ENCODE results near the gene LILRA5.

The LILRA5 gene

DNA sequence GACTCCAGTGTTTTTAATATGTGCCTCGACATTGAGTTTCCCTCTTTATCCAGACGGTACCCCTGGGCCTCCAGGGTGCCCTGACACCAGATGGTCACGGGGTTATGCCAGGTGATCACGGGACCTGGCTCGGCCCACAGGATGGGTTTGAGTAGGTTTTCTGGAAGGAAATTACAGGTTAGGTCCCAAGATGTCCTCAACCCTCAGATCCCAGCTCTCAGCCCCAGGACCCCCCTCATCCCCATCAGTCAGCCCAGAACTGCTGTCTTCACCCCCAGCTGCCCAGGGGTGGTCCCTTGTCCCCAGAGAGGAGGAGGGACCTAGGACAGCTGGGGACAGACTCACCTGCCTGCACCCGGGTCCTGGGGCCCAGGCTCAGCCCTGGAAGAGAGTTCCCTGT, 25.6 kb upstream of the LILRA5 start:
- DNase-seq (ENCODE audit: low read depth) = no peak
- no peak overlapping the region for H3K4me3 ChIP-seq (ENCODE audit: low read depth, low read length)
- TF ChIP-seq, protein P1, sequence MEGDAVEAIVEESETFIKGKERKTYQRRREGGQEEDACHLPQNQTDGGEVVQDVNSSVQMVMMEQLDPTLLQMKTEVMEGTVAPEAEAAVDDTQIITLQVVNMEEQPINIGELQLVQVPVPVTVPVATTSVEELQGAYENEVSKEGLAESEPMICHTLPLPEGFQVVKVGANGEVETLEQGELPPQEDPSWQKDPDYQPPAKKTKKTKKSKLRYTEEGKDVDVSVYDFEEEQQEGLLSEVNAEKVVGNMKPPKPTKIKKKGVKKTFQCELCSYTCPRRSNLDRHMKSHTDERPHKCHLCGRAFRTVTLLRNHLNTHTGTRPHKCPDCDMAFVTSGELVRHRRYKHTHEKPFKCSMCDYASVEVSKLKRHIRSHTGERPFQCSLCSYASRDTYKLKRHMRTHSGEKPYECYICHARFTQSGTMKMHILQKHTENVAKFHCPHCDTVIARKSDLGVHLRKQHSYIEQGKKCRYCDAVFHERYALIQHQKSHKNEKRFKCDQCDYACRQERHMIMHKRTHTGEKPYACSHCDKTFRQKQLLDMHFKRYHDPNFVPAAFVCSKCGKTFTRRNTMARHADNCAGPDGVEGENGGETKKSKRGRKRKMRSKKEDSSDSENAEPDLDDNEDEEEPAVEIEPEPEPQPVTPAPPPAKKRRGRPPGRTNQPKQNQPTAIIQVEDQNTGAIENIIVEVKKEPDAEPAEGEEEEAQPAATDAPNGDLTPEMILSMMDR (IDR thresholded peaks at IDR 0.05; ENCODE audit: insufficient read depth, low read depth, low read length, missing control alignments) = no peak

DNA sequence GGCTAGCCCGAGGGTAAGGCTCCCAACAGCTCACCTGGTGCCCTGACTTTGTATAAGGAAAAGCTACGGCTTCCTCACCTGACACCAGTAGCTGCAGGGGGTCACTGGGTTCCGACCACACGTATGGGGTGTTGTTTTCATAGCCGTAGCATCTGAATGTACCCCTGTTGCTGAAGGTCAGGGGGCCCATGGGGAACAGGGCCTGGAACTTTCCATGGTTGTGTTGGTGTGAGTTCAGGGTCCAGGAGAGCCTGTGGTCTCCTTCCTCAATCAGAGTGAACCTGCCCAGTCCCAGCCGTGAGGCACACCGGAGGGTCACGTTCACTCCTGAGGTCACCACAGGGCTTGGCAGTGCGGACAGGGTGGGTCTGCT, 24.9 kb upstream of the LILRA5 start:
- TF ChIP-seq, protein P1 (IDR thresholded peaks at IDR 0.05; ENCODE audit: insufficient read depth, low read depth, low read length, missing control alignments) = no peak
- H3K4me3 ChIP-seq (ENCODE audit: low read depth, low read length) = no peak overlapping the region
- no peak for DNase-seq (ENCODE audit: low read depth)

DNA sequence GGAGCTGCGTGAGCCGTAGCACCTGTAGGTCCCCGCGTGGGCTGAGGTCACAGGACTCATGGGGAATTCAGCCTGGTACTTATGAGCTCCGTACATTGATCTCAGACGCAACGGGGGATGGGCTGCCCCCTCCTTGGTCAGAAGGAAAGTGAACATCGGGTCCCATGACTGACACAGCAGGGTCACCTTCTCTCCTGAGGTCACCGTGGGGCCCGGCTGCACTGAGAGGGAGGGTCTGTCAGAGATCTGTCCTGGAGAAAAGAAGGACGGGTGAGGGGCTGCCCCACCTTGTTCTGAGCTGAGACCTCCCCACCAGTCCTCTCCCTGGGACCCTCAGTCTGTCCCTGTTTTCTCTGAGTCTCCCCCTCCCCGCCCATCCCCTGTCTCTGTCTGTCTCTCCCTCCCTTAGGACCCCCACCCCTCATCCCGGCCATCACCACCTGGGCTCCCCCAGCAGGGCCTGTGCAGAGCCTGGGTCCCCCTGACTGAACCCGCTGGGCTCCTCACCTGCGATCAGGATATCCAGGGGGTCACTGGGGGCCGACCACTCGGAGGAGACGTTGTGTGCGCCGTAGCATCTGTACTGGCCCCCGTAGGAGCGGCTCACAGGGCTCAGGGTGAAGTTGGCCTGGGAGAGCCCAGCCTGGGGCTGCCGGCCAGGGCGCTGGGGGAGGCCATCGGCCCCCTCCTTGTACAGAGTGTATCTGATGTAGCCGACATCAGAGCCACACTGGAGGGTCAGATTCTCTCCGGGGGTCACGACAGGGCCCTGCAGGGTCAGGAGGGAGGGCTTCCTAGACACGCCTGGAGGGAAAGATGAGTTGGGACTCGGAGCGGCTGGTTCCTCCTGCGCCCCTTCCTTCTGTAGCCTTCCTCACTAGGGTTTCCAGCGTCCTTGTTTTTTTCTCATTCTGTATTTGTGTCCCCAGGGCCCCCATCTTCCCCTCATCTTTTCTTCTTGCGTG, 24.2 kb upstream of the LILRA5 start:
- no peak for DNase-seq (ENCODE audit: low read depth)
- TF ChIP-seq, protein P1 (IDR thresholded peaks at IDR 0.05; ENCODE audit: insufficient read depth, low read depth, low read length, missing control alignments) = no peak
- H3K4me3 ChIP-seq (ENCODE audit: low read depth, low read length) = no peak overlapping the region

DNA sequence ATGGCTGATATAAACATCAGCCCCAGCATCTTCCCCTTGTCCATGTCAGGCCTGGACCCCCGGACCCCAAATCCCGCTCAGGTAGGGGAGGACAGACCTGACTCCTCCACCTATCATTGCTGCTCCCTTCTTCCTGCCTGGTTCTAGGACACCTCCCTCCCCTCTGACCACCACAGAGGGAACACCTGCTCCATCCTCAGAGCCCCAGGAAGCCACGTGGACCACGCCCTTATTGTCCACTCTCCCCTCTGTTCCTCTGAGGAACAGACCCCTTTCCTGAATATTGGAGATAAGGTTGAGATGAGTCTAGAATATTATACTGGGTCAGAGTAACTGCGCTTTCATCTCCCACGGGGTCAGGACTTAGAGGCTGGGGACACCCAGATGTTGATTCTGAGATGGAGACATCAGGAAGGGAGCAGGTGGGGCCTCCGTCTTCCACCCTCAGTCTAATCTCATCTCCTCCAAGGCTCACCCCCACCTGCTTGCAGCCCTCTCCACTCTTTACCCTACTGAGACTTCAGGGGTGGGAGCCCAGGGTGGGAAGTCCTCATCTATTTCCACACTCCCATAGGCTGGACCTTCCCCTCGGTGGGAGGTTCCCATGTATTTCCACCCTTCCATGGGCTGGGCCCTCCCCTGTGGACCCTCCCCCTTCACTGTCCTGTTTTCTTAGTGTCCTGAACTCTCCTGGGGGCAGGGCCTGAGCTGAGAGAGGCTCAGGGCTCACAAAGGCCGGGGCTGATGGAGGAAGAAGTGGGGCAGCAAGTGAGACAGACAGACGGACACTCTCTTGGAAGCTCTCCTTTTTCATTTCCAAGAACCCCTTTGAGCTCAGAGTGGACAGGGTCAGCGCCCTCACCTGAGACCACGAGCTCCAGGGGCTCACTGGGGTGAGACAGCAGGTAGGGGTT, 23.3 kb upstream of the LILRA5 start:
- DNase-seq (ENCODE audit: low read depth) = no peak
- TF ChIP-seq, protein P1 (IDR thresholded peaks at IDR 0.05; ENCODE audit: insufficient read depth, low read depth, low read length, missing control alignments) = no peak
- no peak overlapping the region for H3K4me3 ChIP-seq (ENCODE audit: low read depth, low read length)

DNA sequence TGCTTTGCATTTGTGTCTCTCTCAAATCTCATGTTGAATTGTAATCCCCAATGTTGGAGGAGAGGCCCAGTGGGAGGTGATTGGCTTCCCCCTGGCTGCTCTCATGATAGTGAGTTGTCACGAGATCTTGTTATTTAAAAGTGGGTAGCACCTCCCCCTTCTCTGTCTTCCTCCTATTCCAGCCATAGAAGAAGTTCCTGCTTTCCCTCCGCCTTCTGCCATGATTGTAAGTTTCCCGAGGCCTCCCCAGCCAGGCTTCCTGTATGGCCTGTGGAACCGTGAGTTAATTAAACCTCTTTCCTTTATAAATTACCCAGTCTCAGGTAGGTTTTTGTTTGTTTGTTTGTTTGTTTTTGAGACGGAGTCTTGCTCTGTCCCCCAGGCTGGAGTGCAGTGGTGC, 22.2 kb upstream of the LILRA5 start:
- no peak overlapping the region for H3K4me3 ChIP-seq (ENCODE audit: low read depth, low read length)
- DNase-seq (ENCODE audit: low read depth) = no peak
- TF ChIP-seq, protein P1 (IDR thresholded peaks at IDR 0.05; ENCODE audit: insufficient read depth, low read depth, low read length, missing control alignments) = no peak

DNA sequence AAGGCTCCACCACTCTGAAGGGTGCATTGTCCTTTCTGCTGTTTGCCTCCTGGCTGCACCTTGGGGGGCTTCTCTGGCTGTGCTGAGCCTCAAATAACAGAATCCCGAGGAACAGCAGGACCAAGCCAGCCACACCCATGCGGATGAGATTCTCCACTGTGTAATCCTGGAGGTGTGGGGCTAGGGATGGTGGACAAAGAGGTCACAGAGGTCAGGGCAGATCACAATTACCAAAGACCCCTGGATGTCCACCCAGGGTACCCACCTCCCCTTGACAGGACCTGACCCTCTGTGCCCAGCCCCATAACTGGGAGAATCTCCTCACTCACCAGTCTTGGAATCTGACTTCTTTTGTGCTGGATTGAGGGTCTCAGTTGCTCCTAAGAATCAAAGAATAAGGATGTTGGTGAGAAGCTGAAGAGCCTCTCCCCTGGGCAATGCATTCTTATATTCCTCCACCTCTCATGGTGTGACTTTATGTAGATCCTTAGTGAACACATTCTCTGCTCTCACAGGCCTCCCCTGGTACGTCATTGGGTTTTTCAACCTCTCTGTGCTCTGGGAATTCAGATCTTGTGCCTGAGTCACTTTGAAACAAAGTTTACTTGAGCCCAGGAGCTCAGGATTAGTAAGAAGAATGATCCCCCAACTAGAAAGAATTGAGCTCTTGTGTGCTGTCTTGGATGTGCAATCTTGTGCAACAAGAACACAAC, 20.8 kb upstream of the LILRA5 start:
- no peak for DNase-seq (ENCODE audit: low read depth)
- TF ChIP-seq, protein P1 (IDR thresholded peaks at IDR 0.05; ENCODE audit: insufficient read depth, low read depth, low read length, missing control alignments) = no peak
- H3K4me3 ChIP-seq (ENCODE audit: low read depth, low read length) = no peak overlapping the region
